ENCODE results near the gene SYNJ2BP. TPM values are rescaled to one million over a fixed set of nuclear protein-coding genes. Genes with fewer than 3 reads are reported as not detected.
"Not testable (repeated sequence)": the region's sequence is repeated elsewhere in the genome, so short reads cannot be mapped to it uniquely, and the experiment has no call there.

Gene SYNJ2BP
- total and polyA plus RNA-seq, 4 experiments from 2014 or later: 13.4 to 19.8 (median 18.1) TPM

- H3K9me3 ChIP-seq (ENCODE audit: control insufficient read depth in 1 of 2, low read length in 2 of 2); H3K27me3 ChIP-seq (ENCODE audit: insufficient read depth, low read length); intact Hi-C loops (cut with micrococcal nuclease); H3K27ac ChIP-seq (ENCODE audit: low read depth, low read length); H3K4me1 Mint-ChIP-seq; POLR2A ChIA-PET (ENCODE audit: partially characterized antibody); DNase-seq; H3K27ac Mint-ChIP-seq; H3K36me3 ChIP-seq (ENCODE audit: insufficient read depth, low read length); H3K4me1 ChIP-seq (ENCODE audit: insufficient read depth, low read length); H3K36me3 Mint-ChIP-seq; H3K4me3 Mint-ChIP-seq; H3K4me3 ChIP-seq (ENCODE audit: low read length in 2 of 2); CTCF ChIA-PET (ENCODE audit: partially characterized antibody): not testable (repeated sequence)
- Mint-ChIP-seq H3K9me3 (peaks cover 0 to 23% (median 15%) of the 10 kb centered on the region in 8 donors), H3K27me3 (peaks cover 0 to 16% of the 10 kb centered on the region in 2 donors)
Observed at GRCh38 chr14:70426555-70426954, 9.7 kb upstream of the SYNJ2BP start.

- no peaks in the 10 kb centered on the region for H3K27me3 ChIP-seq (ENCODE audit: insufficient read depth, low read length)
- no peak for DNase-seq
- no peaks in the 10 kb centered on the region for H3K36me3 ChIP-seq (ENCODE audit: insufficient read depth, low read length)
- ChIA-PET POLR2A (ENCODE audit: partially characterized antibody) (no interaction called here), CTCF (ENCODE audit: partially characterized antibody) (no interaction called here)
- no peaks in the 10 kb centered on the region for H3K9me3 ChIP-seq (ENCODE audit: control insufficient read depth in 1 of 2, low read length in 2 of 2)
- Mint-ChIP-seq H3K4me3 (no peak overlapping the region), H3K9me3 (peaks cover 0 to 12% (median 5%) of the 10 kb centered on the region in 8 donors), H3K27me3 (peaks cover 2 to 13% of the 10 kb centered on the region in 2 donors), H3K4me1 (no peaks in the 10 kb centered on the region), H3K27ac (no peak overlapping the region), H3K36me3 (no peaks in the 10 kb centered on the region)
- no peak overlapping the region for H3K4me3 ChIP-seq (ENCODE audit: low read length in 2 of 2)
- intact Hi-C loops (cut with micrococcal nuclease): no loop called here
- no peak overlapping the region for H3K27ac ChIP-seq (ENCODE audit: low read depth, low read length)
- no peaks in the 10 kb centered on the region for H3K4me1 ChIP-seq (ENCODE audit: insufficient read depth, low read length)
Observed at GRCh38 chr14:70425354-70425753, 8.5 kb upstream of the SYNJ2BP start.

- ChIA-PET POLR2A (ENCODE audit: partially characterized antibody) (no interaction called here), CTCF (ENCODE audit: partially characterized antibody) (no interaction called here)
- intact Hi-C loops (cut with micrococcal nuclease): no loop called here
Observed at GRCh38 chr14:70422538-70422937, 5.6 kb upstream of the SYNJ2BP start.

GRCh38 chr14:70419270-70419931, 2.5 kb upstream of the SYNJ2BP start:
- Mint-ChIP-seq H3K4me1 (peaks cover 11 to 30% (median 19%) of the 10 kb centered on the region in 4 donors), H3K4me3 (peak overlapping the region in 2 of 8 donors; percentile 21 to 31)
- H3K9me3 Mint-ChIP-seq; H3K27ac Mint-ChIP-seq; H3K4me3 ChIP-seq (ENCODE audit: low read length in 2 of 2); H3K9me3 ChIP-seq (ENCODE audit: control insufficient read depth in 1 of 2, low read length in 2 of 2); H3K27me3 ChIP-seq (ENCODE audit: insufficient read depth, low read length); H3K27ac ChIP-seq (ENCODE audit: low read depth, low read length); POLR2A ChIA-PET (ENCODE audit: partially characterized antibody); H3K27me3 Mint-ChIP-seq; CTCF ChIA-PET (ENCODE audit: partially characterized antibody); DNase-seq; H3K36me3 ChIP-seq (ENCODE audit: insufficient read depth, low read length); H3K36me3 Mint-ChIP-seq: not testable (repeated sequence)
- intact Hi-C loops (cut with micrococcal nuclease): loop anchor here (10.0 kb wide), 1 partner anchor 185 kb away; the partner anchor contains the start of gene MED6
- H3K4me1 ChIP-seq (ENCODE audit: insufficient read depth, low read length): peaks cover 14% of the 10 kb centered on the region

More at GRCh38 chr14:70422538-70422937, 5.6 kb upstream of the SYNJ2BP start:
- Histone ChIP-seq H3K27me3 (ENCODE audit: insufficient read depth, low read length) (no peaks in the 10 kb centered on the region), H3K27ac (ENCODE audit: low read depth, low read length) (no peak overlapping the region), H3K4me3 (ENCODE audit: low read length in 2 of 2) (no peak overlapping the region), H3K9me3 (ENCODE audit: control insufficient read depth in 1 of 2, low read length in 2 of 2) (no peaks in the 10 kb centered on the region), H3K4me1 (ENCODE audit: insufficient read depth, low read length) (no peaks in the 10 kb centered on the region), H3K36me3 (ENCODE audit: insufficient read depth, low read length) (no peaks in the 10 kb centered on the region)
- DNase-seq: no peak
- H3K4me1 Mint-ChIP-seq: peaks cover 0 to 1% (median 0%) of the 10 kb centered on the region in 4 donors
- H3K27ac Mint-ChIP-seq: no peak overlapping the region
- H3K4me3 Mint-ChIP-seq: no peak overlapping the region
- H3K27me3 Mint-ChIP-seq: peaks cover 4 to 7% of the 10 kb centered on the region in 2 donors
- peaks cover 0 to 5% (median 0%) of the 10 kb centered on the region in 8 donors for H3K9me3 Mint-ChIP-seq
- H3K36me3 Mint-ChIP-seq: no peaks in the 10 kb centered on the region

GRCh38 chr14:70416338-70416724, 559 bp downstream of the SYNJ2BP start:
- H3K4me1 ChIP-seq (ENCODE audit: insufficient read depth, low read length): peaks cover 30% of the 10 kb centered on the region
- Mint-ChIP-seq H3K9me3 (no peaks in the 10 kb centered on the region), H3K4me3 (peak overlapping the region; percentile 90 to 99 (median 94)), H3K27me3 (peaks cover 0 to 4% of the 10 kb centered on the region in 2 donors), H3K27ac (peak overlapping the region; percentile 84 to 97 (median 90)), H3K36me3 (peaks cover 12 to 29% of the 10 kb centered on the region in 2 donors), H3K4me1 (peaks cover 20 to 53% (median 36%) of the 10 kb centered on the region in 4 donors)
- intact Hi-C loops (cut with micrococcal nuclease): loop anchor here (10.0 kb wide), 1 partner anchor 188 kb away; the partner anchor contains the start of gene MED6
- no peak for DNase-seq
- H3K9me3 ChIP-seq (ENCODE audit: control insufficient read depth in 1 of 2, low read length in 2 of 2): no peaks in the 10 kb centered on the region
- peak overlapping the region; percentile 59 for H3K27ac ChIP-seq (ENCODE audit: low read depth, low read length)
- ChIA-PET POLR2A (ENCODE audit: partially characterized antibody) (interaction anchor here (1.5 to 3.1 kb wide), 2 partner anchors 16 to 57 kb away, joined by 3 to 16 read pairs; partner anchors contain the start of gene COX16), CTCF (ENCODE audit: partially characterized antibody) (no interaction called here)
- peak overlapping the region; percentile 81 to 87 for H3K4me3 ChIP-seq (ENCODE audit: low read length in 2 of 2)
- no peaks in the 10 kb centered on the region for H3K27me3 ChIP-seq (ENCODE audit: insufficient read depth, low read length)
- H3K36me3 ChIP-seq (ENCODE audit: insufficient read depth, low read length): peaks cover 6% of the 10 kb centered on the region

GRCh38 chr14:70415788-70416187, 1.1 kb downstream of the SYNJ2BP start:
- Histone ChIP-seq H3K4me1 (ENCODE audit: insufficient read depth, low read length) (peaks cover 30% of the 10 kb centered on the region), H3K27me3 (ENCODE audit: insufficient read depth, low read length) (no peaks in the 10 kb centered on the region), H3K9me3 (ENCODE audit: control insufficient read depth in 1 of 2, low read length in 2 of 2) (no peaks in the 10 kb centered on the region), H3K36me3 (ENCODE audit: insufficient read depth, low read length) (peaks cover 6% of the 10 kb centered on the region), H3K4me3 (ENCODE audit: low read length in 2 of 2) (no peak overlapping the region), H3K27ac (ENCODE audit: low read depth, low read length) (no peak overlapping the region)
- no peak for DNase-seq
- intact Hi-C loops (cut with micrococcal nuclease): loop anchor here (10.0 kb wide), 1 partner anchor 189 kb away; the partner anchor contains the start of gene MED6
- Mint-ChIP-seq H3K4me1 (peaks cover 20 to 55% (median 38%) of the 10 kb centered on the region in 4 donors), H3K9me3 (no peaks in the 10 kb centered on the region), H3K27ac (peak overlapping the region in 5 of 7 donors; percentile 1 to 85 (median 73)), H3K4me3 (peak overlapping the region; percentile 75 to 98 (median 88)), H3K36me3 (peaks cover 12 to 33% of the 10 kb centered on the region in 2 donors), H3K27me3 (peaks cover 0 to 4% of the 10 kb centered on the region in 2 donors)
- POLR2A ChIA-PET (ENCODE audit: partially characterized antibody): interaction anchor here (1.5 to 3.1 kb wide), 2 partner anchors 15 to 56 kb away, joined by 3 to 16 read pairs; partner anchors contain the start of gene COX16
- CTCF ChIA-PET (ENCODE audit: partially characterized antibody): no interaction called here

GRCh38 chr14:70407621-70408020, 9.3 kb downstream of the SYNJ2BP start:
- Histone ChIP-seq H3K27me3 (ENCODE audit: insufficient read depth, low read length) (no peaks in the 10 kb centered on the region), H3K36me3 (ENCODE audit: insufficient read depth, low read length) (peaks cover under 1% of the 10 kb centered on the region), H3K9me3 (ENCODE audit: control insufficient read depth in 1 of 2, low read length in 2 of 2) (no peaks in the 10 kb centered on the region), H3K4me1 (ENCODE audit: insufficient read depth, low read length) (peaks cover 5% of the 10 kb centered on the region), H3K27ac (ENCODE audit: low read depth, low read length) (no peak overlapping the region), H3K4me3 (ENCODE audit: low read length in 2 of 2) (no peak overlapping the region)
- intact Hi-C loops (cut with micrococcal nuclease): no loop called here
- peaks cover 32 to 62% (median 39%) of the 10 kb centered on the region in 4 donors for H3K4me1 Mint-ChIP-seq
- no peak overlapping the region for H3K27ac Mint-ChIP-seq
- ChIA-PET POLR2A (ENCODE audit: partially characterized antibody) (no interaction called here), CTCF (ENCODE audit: partially characterized antibody) (no interaction called here)
- peaks cover 42 to 48% of the 10 kb centered on the region in 2 donors for H3K36me3 Mint-ChIP-seq
- H3K27me3 Mint-ChIP-seq: no peaks in the 10 kb centered on the region
- no peak for DNase-seq
- no peaks in the 10 kb centered on the region for H3K9me3 Mint-ChIP-seq
- H3K4me3 Mint-ChIP-seq: peak overlapping the region in 1 of 8 donors; percentile 2
